Right lobe of liver (tissue), 6 donors: ENCODE measurements around the gene STAB1. TPM values are rescaled to one million over a fixed set of nuclear protein-coding genes. Genes with fewer than 3 reads are reported as not detected.

Experiments used
- ATAC-seq, 4 donors: fragments of 200-7000 bp; cut with Tn5 transposase; one replicate each; pipeline ENCODE4 v1.9.1; 2020; ENCODE audit warnings: mild to moderate bottlenecking in 4 of 4, moderate library complexity in 4 of 4
- DNase-seq, 3 donors: peaks; one replicate each; pipeline ENCODE4 v3.0.0-alpha.2; 2020
- H3K27ac ChIP-seq, 3 donors: fragments of 200-600 bp; one replicate each; pipeline ENCODE4 v1.8.0; 2022
- H3K27me3 ChIP-seq, 2 donors: fragments of 200-600 bp; one replicate each; pipeline ENCODE4 v1.8.0; 2022
- H3K36me3 ChIP-seq, 4 donors: fragments of 200-600 bp; sonication (generic) in 1 of 4; one replicate each; pipeline versions ENCODE4 v1.5.1 to v1.8.0; 2017 to 2022; ENCODE audit warnings: control low read depth in 1 of 4
- H3K4me1 ChIP-seq, 4 donors: fragments of 200-600 bp; sonication (generic) in 1 of 4; one replicate each; pipeline versions ENCODE4 v1.5.1 to v1.8.0; 2017 to 2022; ENCODE audit warnings: control low read depth in 1 of 4
- H3K4me3 ChIP-seq, 3 donors: fragments of 200-600 bp; one replicate each; pipeline ENCODE4 v1.8.0; 2022
- H3K9me3 ChIP-seq, 4 donors: fragments of 200-600 bp; sonication (generic) in 1 of 4; one replicate each; pipeline versions ENCODE4 v1.5.1 to v1.8.0; 2017 to 2022; ENCODE audit warnings: control low read depth in 1 of 4
- CTCF ChIP-seq, 4 donors: fragments of 200-600 bp in 3 of 4; fragments of 450-650 bp in 1 of 4; IDR thresholded peaks; one replicate each; pipeline versions ENCODE4 v1.5.1 to v1.8.0; 2016 to 2022; ENCODE audit warnings: antibody characterized with exemption in 4 of 4, mild to moderate bottlenecking in 2 of 4
- POLR2A ChIP-seq: fragments of 450-650 bp; IDR thresholded peaks from one replicate; pipeline ENCODE4 v1.6.1; 2017; ENCODE audit warnings: antibody characterized with exemption, mild to moderate bottlenecking
- WGBS: methylation state at CpG from one replicate; pipeline ENCODE4 v1.1.6; 2018; ENCODE audit warnings: low coverage, low lambda C conversion rate; ENCODE audit not compliant: insufficient coverage; ENCODE audit errors: missing lambda C conversion rate; 5-methylcytosine and 5-hydroxymethylcytosine counted together
- intact Hi-C, 2 donors: fragments of 100-400 bp; cut with DNase I; formaldehyde crosslinking; loops; one replicate each; pipeline versions ENCODE4 v1.11.2 to v1.14.1; 2022
- total RNA-seq, 6 experiments: library from RNA; depleted of rRNA in 2 of 6; stranded (reverse); fragments of >200 nt in 2 of 6; fragmentation: NEBNext Ultra II Directional in 3 of 6; extraction: Animal tissue kit (Norgen Biotek cat#: 25700) in 3 of 6; gene quantifications; one replicate each; pipeline versions ENCODE4 v1.1.0 to v1.2.4, GENCODE V29; 2016 to 2023
- donor health status: DM: no; HTN: yes; CAD: no.
- donor health status: DM: no; HTN: no; CAD: no.
- donor health status: DM: no; HTN: no; CAD: no.
- donor health status: DM: no; HTN: yes; CAD: no.
- donor health status: DM: no; HTN: yes; CAD: no.

STAB1 gene
- total RNA-seq, 6 experiments from 2014 or later: 60.7 to 268 (median 92.5) TPM

GRCh38 chr3:52456169-52456799 is 38.9 kb upstream of the STAB1 start:
- peak; percentile 10 to 33 (median 17) for ATAC-seq
- TF ChIP-seq POLR2A (no peak), CTCF (IDR thresholded peaks at IDR 0.05) (no peak)
- Histone ChIP-seq H3K27me3 (no peaks in the 10 kb centered on the region), H3K27ac (peak overlapping the region; percentile 73 to 92 (median 86)), H3K4me3 (peak overlapping the region; percentile 43 to 77 (median 66)), H3K4me1 (peaks cover 0 to 15% (median 3%) of the 10 kb centered on the region in 4 donors), H3K9me3 (no peaks in the 10 kb centered on the region), H3K36me3 (peaks cover 0 to 35% (median 7%) of the 10 kb centered on the region in 4 donors)
- intact Hi-C loops: no loop called here
- DNase-seq: peak in 1 of 3 donors; percentile 42
- 12% methylated on average over 5 of the region's 13 CpGs for WGBS

GRCh38 chr3:52456800-52457183 is 38.3 kb upstream of the STAB1 start:
- H3K27ac ChIP-seq: peak overlapping the region in 1 of 3 donors; percentile 73

GRCh38 chr3:52458031-52458760 is 36.9 kb upstream of the STAB1 start:
- no peaks in the 10 kb centered on the region for H3K27me3 ChIP-seq
- peaks cover 0 to 42% (median 9%) of the 10 kb centered on the region in 4 donors for H3K36me3 ChIP-seq
- intact Hi-C loops: no loop called here
- TF ChIP-seq POLR2A (no peak), CTCF (IDR thresholded peaks at IDR 0.05) (no peak)
- no peak overlapping the region for H3K4me3 ChIP-seq
- H3K9me3 ChIP-seq: no peaks in the 10 kb centered on the region
- DNase-seq (no peak), ATAC-seq (no peak)
- H3K27ac ChIP-seq: no peak overlapping the region
- H3K4me1 ChIP-seq: peaks cover 0 to 15% (median 3%) of the 10 kb centered on the region in 4 donors
- 75% methylated on average over 6 of the region's 6 CpGs for whole genome bisulfite sequencing

More at GRCh38 chr3:52456800-52457183, 38.3 kb upstream of the STAB1 start:
- Histone ChIP-seq H3K36me3 (peaks cover 0 to 35% (median 7%) of the 10 kb centered on the region in 4 donors), H3K4me1 (peaks cover 0 to 15% (median 3%) of the 10 kb centered on the region in 4 donors), H3K27me3 (no peaks in the 10 kb centered on the region), H3K4me3 (peak overlapping the region in 2 of 3 donors; percentile 66 to 77), H3K9me3 (no peaks in the 10 kb centered on the region)
- intact Hi-C loops: no loop called here
- TF ChIP-seq POLR2A: no peak
- TF ChIP-seq CTCF (IDR thresholded peaks at IDR 0.05): no peak
- DNase-seq (no peak), ATAC-seq (no peak)
- WGBS: 100% methylated on average over 1 of the region's 5 CpGs

- Histone ChIP-seq H3K4me3 (no peak overlapping the region), H3K4me1 (peaks cover 0 to 15% (median 3%) of the 10 kb centered on the region in 4 donors), H3K36me3 (peaks cover 0 to 45% (median 9%) of the 10 kb centered on the region in 4 donors), H3K27ac (no peak overlapping the region), H3K27me3 (no peaks in the 10 kb centered on the region), H3K9me3 (no peaks in the 10 kb centered on the region)
- DNase-seq: no peak
- ATAC-seq: no peak
- TF ChIP-seq POLR2A: no peak
- intact Hi-C loops: no loop called here
- 80% methylated on average over 9 of the region's 14 CpGs for whole genome bisulfite sequencing
Measured at GRCh38 chr3:52458770-52459545, 36.2 kb upstream of the STAB1 start.
